Smooth muscle cell of the umbilical artery (primary cell): ENCODE results near the gene GPR156. TPM values are rescaled to one million over a fixed set of nuclear protein-coding genes. Genes with fewer than 3 reads are reported as not detected.

Source experiments
- total RNA-seq: library from RNA; depleted of rRNA; stranded (reverse); fragments of >200 nt; gene quantifications from 2 replicates; pipeline ENCODE4 v1.2.3, GENCODE V29; 2014

Gene GPR156
- total RNA-seq = 0.59 and 0.92 TPM in 2 replicates

DNA sequence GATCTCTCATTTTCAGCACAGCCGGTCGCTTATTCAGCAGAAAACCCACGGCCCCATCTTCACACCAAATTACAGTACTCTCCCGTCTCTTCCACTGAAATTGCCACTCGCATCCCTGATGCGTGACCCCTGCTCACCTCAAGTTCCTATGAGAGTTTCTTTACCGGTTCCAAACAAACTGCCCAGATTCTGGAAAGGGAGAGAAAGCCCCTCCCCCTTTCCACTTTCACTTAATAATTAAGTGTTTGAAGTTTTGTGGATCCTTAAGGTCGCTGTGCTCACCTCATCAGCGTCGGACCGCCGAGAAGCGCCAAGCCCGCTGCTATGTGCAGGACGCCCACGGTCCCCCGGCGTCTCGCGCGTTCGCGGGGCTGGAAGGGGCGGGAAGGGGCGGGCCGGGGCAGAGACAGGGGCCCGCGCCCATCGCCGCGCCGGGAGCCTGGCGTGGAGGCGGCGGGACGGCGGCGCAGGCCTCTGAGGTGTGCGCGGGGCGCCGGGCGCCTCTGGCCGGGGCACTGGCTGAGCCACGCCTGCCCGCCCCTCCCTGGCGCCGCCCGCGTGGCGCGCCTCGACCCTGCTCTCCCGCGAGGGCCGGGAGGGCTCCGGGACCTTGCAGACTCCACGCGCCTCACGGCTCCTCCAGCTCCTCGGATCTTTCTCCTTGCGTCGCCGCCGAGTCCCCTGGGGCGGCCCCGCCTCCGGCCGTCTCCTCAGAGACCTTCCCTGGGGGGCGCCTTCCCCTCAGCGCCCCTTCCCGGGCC lies at the start of gene GPR156:
TSS of gene GPR156 (minus strand) at position 476 of the 761 bp plus-strand sequence. CDS start 41,124 bp downstream, outside the sequence.

Other genes with a start within 250 kb of the GPR156 start
- gene GSK3B, start 190.8 kb downstream of the GPR156 start, total RNA-seq = 47.2 and 64.5 TPM in 2 replicates
- 20.2 and 26.5 TPM in 2 replicates for gene LRRC58, start 64.1 kb upstream of the GPR156 start, total RNA-seq
- 2,093 and 2,453 TPM in 2 replicates for gene FSTL1, start 165.8 kb upstream of the GPR156 start, total RNA-seq